Left lobe of liver (tissue), 2 donors: Measurements from ENCODE around the gene SLC2A4. TPM values are rescaled to one million over a fixed set of nuclear protein-coding genes. Genes with fewer than 3 reads are reported as not detected.
"Not testable (repeated sequence)": the region's sequence is repeated elsewhere in the genome, so short reads cannot be mapped to it uniquely, and the experiment has no call there.

Experiments used
- ATAC-seq: fragments of 200-7000 bp; cut with Tn5 transposase; one replicate; pipeline ENCODE4 v1.9.1; 2020; ENCODE audit warnings: mild to moderate bottlenecking, moderate library complexity
- DNase-seq: peaks from one replicate; pipeline ENCODE4 v3.0.0-alpha.2; 2020; ENCODE audit warnings: low spot score
- total RNA-seq: library from RNA; stranded (reverse); gene quantifications from one replicate; pipeline ENCODE4 v1.2.1, GENCODE V29; 2021
- donor health status: DM: no; HTN: no; CAD: no; lungs with moderate emphysema.
- donor health status: DM: no; HTN: yes; CAD: no.

The SLC2A4 gene
- total RNA-seq: 0.48 TPM

DNA sequence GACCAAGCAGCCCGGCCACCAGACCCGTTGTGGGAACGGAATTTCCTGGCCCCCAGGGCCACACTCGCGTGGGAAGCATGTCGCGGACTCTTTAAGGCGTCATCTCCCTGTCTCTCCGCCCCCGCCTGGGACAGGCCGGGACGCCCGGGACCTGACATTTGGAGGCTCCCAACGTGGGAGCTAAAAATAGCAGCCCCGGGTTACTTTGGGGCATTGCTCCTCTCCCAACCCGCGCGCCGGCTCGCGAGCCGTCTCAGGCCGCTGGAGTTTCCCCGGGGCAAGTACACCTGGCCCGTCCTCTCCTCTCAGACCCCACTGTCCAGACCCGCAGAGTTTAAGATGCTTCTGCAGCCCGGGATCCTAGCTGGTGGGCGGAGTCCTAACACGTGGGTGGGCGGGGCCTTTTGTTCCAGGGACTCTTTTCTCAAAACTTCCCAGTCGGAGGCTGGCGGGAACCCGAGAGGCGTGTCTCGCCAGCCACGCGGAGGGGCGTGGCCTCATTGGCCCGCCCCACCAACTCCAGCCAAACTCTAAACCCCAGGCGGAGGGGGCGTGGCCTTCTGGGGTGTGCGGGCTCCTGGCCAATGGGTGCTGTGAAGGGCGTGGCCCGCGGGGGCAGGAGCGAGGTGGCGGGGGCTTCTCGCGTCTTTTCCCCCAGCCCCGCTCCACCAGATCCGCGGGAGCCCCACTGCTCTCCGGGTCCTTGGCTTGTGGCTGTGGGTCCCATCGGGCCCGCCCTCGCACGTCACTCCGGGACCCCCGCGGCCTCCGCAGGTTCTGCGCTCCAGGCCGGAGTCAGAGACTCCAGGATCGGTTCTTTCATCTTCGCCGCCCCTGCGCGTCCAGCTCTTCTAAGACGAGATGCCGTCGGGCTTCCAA lies at the start of gene SLC2A4:
TSS of gene SLC2A4 (plus strand) at position 645 of the 879 bp plus-strand sequence. CDS start at position 862, 217 bp downstream.
- DNase-seq (peak; percentile 97), ATAC-seq (peak; percentile 89)

DNA sequence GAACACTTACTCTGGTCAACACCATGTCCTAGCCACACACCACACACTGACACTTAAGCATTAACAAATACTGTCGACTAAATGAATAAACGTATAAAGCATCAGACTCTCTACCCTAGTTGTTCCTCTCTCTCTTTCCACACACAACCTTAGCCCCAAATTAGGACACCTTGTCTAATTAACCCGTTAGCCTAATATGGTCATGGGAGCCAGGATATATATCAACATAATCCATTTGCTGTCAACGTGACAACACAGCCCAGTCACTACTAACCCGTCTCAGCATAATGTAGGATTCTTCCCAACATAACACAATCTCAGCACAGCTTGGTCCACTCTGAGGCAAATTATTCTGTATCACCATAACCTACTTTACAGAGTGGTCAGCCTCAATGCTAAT lies 49.4 kb upstream of the SLC2A4 start:
- ATAC-seq (no peak), DNase-seq (no peak)

DNA sequence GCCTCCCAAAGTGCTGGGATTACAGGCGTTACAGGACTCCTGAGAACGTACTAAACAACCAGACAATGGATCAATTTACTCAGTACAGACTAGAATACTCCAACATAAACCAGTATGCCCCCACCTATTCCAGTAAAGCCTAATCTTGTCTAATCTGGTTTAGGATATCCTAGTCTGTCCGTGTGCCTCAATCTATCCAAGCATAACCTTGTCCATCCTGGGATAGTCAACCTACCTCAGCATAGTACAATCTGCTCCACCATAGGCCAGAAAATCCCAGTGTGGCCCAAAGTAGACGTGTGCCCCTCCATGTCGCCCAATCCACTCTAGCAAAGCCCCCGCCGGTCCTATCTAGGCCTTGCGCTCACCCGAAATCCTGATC lies 47.8 kb upstream of the SLC2A4 start:
- peak; percentile 4 for ATAC-seq
- DNase-seq: no peak

DNA sequence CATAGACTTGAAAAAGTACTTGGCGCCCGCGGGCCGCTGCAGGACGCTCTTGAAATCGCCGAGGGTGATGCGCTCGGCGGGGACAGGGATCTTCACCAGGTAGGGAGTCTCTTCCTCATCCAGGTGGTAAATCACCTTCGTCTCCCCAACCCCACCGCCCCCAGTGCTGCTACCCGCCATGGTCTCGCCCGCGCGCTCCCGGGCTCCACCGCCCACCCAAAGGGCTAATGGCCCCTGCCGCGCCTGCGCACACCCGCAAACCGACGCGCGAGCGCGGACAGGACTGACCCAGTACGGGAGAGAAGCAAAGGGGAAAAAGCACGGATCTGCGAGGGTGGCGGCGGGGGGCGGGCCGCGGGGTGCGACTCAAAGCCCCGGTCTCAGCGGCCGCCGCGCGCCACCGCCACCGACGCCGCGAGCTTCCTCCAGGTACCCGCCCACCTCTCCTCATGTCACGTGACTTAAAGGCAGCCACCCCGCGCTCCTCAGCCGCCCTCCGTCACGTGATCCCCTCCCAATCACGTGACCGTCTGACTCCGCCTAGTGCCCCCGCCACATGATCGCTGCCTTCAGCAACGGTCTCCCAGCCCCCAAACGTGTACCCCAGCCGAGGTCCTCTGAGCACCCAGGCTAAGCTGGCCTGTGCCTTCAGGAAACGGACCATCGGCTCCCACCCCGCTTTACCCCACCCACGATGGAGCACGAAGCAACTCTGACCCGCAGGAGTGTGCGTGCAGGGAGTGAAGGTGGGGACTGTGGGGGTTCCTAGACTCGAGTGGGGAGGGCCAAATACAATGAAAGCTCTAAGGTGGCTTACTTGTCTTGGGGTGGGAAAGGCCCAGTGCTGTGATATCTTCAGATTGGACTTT lies 47.2 kb upstream of the SLC2A4 start, which contains the start of gene DVL2:
TSS of gene DVL2 (minus strand) at position 435 of the 869 bp plus-strand sequence. CDS start at position 180, 255 bp downstream.
- ATAC-seq: peak; percentile 65
- DNase-seq: peak; percentile 97

DNA sequence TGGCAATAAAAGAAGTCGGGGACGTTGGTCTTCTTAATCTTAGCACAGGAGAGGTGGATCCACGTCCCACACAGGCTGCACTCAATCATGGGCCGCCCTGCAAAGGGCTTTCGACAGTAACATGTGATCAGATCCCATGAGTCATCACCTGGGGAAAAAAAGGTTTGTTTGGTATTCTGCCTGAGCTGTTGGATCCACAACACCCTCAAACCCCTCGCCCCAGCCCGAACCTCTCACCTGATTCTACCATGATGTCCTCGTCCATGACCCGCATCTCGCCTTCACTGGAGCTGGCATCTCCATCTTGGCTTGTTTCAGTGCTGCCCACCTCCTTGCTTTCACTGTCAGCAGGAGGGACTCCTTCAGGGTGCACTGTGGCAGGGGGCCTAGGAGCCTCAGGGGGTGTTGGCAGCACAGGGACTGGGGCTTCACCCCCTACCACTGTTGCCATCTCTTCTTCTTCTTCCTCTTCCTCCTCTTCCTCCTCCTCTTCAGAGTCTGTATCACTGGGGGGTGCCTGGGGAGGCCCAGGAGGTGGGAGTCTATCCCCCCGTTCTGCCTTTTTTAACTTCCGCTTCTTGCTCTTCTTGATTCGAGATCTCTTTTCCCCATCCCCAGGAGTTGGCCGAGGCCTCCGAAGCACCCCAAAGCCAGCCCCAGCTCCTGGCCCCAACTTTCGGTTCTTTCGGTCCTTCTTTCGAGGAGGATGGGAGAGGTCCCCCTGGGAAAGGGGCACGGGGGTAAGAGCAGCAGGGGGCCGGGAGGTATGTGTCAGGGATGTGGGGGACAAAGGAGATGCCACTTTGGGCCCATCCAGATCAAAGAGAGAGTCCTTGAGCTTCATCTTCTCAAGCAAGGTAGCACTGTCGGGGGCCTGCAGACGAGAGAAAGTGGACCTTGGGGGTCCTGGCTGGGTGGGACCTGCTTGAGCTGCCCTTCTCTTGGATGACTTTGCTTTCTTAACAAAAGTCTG lies 45.5 kb upstream of the SLC2A4 start:
- ATAC-seq: no peak
- no peak for DNase-seq

DNA sequence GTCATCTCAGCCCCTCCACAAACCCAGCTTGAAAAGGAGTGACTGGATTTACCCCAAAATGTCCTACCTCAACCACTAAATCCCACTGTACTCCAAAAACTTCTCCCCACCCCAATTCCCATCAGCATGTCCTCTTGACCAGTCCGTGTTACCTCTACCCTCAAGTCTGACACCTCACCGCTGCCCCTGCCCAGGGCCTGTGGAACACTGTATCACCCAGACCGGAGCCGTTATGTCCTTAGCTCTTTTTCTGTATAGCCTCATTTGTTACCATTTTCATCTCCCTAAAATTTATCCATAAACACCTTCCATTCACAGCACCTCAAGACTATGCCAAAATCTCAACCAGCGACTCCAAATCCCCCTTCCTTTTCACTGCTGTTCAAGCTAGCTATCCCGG lies 44.7 kb upstream of the SLC2A4 start:
- DNase-seq (no peak), ATAC-seq (no peak)

DNA sequence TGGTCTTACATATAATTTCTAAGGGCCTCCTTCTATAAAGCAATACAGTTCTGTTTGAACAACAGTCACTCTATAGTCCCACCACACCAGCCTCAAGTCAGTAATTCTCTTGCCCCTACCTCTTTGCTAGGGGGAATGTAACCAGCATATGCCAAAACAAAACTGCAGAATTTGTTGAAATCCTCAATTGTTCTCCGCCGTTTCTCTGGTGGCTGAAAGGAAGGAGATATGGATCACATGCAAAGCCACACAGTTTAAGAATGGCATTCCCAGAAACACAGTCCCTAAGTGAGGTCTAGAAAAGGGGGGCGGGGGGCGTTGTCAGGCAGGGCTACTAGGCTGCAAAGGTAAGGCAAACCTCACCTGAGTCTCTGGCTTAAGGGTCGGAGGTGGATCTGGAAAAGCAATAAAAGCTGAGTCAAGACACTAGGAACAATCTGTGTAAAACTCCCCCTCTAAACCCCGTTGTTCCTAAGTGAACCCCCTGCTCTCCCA lies 44.2 kb upstream of the SLC2A4 start:
- DNase-seq (no peak), ATAC-seq (no peak)

DNA sequence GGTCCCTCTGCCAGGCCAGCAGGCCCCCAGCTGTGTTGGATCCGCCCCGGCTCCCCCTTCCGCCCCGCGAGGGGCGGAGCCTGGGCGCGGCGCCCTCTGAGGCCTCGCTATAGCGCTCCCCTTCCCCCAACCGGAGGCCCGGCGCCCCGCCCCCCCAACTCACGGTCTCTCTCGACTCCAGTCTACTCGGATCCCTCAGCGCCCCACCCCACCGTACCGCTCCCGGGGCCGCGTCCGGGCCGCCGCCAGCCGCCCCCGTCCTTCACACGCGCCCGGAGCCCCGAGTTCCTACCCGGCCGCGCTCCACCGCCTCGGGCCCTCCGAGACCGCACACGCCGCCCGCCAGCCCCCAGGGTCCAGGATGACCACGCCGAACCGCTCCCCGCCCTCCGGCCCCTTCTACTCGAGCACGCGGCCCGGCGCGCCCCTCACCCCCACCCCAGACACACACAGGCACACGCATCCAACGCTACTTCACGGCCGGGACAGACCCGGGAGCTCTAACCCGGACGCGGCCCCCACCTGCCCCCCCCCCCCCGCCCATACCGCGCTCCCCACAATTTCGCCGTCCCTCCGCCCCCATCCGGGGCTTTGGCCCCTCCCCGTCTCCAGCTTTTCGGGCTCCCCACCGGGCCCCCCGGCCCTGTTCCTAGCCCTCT lies 43.6 kb upstream of the SLC2A4 start:
- DNase-seq (peak; percentile 86), ATAC-seq (peak; percentile 29)

DNA sequence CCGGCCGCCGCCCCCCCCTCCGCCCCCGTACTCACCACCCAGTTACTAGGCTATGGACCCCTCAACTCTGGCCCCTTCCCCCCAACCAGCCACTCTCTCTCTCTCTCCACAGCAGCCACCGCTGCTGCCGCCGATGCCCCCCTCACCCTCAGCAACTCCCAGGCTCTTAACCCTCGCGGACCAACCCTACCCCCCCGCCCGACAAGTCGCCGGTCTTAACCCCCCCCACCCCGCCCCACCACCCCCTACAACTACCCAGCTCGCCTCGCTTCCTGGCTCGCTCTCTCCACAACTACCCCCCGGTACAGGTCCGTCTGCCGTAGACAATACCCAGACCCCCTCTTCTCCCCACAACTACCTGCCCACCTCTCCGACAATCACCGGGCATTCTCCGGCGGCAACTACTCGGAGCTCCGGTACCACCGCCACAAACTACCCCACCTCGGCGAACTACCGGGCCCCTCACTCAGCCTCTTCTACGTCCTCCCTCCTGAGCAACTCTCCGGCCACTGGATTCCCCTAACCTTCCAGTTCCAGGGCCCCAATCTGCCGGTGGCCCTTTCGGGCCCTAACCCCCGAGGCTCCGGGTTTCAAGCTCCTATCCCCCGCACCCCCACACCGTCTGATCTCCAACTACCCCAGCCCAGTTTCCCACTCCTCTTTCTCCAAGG lies 43.0 kb upstream of the SLC2A4 start:
- DNase-seq (no peak), ATAC-seq (no peak)

DNA sequence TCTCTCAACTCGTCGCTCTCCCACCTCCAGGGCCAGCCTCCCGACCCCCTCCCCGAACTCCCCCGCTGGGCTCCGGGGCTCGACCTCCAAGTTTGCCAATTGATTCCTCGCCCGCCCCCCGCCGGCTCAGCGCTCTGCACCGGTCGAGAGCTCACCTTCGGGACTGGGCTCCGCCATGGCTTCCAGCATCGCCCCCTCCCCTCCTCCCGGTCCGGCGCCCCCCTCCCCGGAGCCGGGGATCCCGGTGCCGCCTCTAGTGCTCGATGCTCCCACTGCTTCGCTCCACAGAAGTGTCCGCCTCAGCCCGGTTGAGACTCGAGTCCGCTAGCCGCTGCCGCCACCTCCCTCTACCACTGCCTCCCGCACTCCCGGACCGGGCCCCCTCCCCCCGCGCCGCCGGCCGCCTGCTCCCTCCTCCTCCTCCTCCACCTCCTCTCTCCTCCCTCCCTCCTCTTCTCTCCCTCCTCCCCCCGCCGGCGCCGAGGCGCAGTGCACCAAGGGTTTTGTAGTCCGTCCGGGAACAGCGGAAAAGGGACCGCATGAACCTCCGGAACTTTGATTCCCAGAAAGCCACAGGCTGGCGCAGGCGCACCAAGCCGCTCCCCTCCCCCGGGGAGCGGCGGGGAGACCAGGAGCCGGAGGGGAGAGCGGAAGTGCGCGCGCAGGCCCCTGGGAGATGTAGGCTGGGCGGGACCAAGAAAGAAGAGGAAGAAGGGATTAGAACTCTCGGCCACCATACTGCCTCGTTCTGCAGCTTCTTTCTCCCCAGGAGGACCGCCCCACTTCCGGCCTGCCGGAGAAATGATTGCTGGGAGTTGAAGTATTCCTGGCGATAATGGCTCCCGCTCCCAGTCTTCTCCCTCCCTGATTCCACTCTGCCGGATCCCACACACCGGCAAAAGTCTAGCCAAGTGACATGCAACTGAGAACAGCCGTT lies 42.2 kb upstream of the SLC2A4 start, which contains the start of gene PHF23:
TSS of gene PHF23 (minus strand) at position 367 of the 937 bp plus-strand sequence. CDS start at position 189, 178 bp downstream.
- ATAC-seq: peak; percentile 72
- peak; percentile 99 for DNase-seq

DNA sequence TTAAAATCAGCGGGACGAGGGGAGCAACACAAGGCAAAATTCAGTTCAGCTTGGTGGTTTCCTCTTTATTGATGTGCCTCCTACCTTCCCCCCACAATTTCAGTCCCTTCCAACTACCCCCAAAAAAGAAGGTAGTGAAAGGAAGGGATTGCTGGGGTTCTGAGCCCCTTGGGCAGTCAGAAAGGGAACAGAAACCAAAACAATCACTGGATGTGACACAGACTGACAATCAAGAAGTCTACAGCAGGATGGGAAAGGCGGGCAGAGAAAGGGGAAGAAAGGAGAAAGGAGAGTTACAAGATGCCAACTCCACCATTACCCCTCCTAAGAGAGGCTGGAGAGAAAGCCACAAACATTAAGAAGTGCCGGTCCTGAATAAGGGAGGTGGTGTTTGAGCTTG lies 41.1 kb upstream of the SLC2A4 start:
- ATAC-seq (no peak), DNase-seq (no peak)

DNA sequence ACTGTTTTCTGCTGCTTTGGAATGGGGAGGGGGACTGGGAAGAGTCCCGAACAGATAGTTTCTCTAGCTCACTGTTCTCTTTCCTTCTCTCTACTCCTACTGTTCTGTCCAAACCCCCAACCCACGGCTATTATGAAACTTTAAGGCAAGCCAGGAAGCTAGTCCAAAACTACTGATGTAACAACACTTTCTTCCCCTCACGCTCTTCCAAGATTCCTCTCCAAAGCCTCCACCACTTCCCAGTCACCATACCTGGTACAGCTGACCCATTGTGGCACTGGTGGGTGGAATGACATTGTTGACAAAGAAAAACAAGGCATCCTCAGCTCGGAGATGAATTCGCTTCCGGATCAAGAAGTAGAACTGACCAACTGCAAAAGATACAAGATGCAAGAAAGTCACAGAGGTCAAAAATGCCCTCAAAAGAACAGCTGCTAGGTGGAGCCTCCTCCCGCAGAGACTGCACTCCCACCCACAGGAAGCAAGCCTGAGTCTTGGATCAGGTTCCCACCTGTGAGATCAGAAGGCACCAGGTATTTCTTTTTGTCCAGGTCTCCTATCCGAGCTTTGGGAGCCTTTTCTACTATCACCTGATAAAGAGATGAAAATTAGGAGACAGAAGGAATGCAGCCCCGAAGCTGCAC lies 40.3 kb upstream of the SLC2A4 start:
- ATAC-seq: no peak
- DNase-seq: no peak

DNA sequence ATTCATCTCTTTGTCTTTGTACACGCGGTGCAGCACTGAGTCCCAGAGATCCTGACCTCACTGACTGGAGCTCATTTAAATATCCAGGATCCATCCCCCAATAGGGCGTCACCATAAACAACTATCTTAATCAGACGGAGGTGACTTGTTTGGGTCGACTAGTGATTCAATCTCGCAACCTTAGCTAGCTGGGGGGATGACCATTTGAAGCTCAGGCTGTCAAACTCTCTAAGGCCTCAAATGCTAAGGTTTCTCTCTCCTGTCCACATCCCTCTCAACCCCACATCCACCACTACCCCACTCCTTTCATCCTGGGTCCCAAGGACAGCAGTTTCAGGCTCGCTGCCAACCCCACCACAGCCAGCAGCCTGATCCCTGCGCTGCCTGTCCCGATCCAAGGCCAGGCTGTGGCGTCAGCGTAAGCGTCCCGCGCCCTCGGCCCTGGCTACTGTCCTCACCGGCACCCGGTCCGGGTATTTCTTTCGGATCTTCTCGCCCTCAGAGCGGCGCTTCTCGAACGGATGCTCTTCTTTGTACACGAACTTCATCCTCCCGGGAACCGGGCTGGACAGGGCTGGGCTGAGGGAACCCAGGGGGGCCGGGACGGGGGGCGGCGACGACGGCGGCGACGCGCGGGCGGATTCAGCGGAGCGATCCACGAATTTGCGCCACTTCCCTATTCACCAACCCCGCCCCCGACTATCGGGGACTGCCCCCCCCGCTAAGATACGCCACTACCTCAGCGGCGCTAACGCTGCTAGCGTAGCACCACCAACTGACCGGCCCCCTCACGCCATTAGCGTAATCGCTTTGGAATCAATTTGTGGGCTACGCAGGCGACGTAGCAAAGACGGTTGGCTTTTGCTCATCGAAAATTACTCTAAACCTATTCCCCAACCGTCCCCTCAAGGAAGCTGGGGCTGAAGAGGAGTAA lies 39.5 kb upstream of the SLC2A4 start, which contains the start of gene GABARAP:
TSS of gene GABARAP (minus strand) at position 667 of the 934 bp plus-strand sequence. CDS start at position 548, 119 bp downstream.
- ATAC-seq (peak; percentile 63), DNase-seq (peak; percentile 95)

DNA sequence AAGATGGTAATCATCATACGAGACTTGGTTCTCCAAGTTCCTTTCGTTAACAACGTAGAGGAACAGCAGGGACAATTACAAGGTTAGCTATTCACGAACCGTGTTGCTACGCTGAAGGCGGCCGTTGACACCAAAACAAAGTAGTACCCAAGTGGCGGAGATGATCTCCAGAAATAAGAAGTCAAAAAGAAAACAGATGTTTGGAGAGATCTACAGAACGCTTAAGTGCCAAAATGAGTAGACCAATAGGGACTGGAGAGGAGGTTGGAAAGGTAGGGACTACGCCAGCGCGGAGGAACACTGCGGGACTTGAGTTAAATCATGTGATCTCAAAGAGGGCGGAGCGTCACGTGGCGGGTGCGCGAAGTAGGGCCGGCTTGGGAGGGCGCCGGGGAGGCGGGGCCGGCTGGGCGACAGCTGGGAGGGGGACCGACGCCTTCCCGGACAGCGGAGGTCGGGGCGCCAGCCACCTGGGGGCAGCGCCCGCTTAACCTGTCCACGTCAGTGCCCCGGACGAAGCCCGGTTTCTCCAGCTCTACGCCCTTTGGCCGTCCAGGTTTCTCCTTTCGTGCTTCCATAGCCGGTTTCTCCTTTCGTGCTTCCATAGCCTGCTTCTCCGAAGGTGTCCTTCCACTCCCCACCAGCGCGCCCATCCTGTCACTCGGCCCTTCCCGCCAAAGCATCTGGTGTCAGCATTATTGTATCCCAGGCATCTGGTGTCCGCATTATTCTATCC lies 38.6 kb upstream of the SLC2A4 start:
- ATAC-seq (peak; percentile 61), DNase-seq (peak; percentile 97)

DNA sequence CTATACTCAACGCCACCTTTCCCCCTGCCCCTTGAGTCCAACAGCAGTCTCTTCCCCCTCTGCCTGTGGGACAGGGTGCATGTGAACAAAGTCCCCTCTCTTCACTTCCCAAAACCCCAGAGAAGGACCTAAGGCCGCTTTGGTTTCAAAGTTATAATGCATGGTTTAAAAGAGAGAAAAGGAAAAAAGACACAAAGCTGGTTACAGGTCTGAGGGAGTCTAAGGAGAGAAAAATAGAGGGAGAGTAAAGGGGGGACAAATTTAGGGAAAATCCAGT lies 38.1 kb upstream of the SLC2A4 start:
- ATAC-seq: no peak
- no peak for DNase-seq

DNA sequence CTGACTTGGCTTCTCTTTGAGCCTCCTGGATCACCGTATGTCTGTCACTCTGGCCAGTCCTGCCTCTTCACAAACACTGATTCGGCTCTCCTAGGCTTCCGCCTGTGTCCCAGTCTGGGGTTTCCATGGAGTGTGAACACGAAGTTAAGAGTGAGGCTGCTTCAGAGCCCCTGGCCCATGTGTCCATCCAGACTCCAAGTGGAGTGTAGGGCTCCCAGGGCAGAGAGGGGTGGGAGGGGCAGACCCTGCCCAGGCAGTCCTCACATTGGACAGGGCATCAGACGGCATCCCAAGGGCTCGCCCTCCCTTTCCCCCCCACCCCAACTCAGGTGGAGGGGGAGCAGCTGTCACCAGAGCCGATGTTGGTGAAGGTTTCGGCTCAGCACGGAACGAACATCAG lies 37.7 kb upstream of the SLC2A4 start:
- peak; percentile 47 for DNase-seq
- ATAC-seq: not testable (repeated sequence)
